HG03039 (cell line): ENCODE measurements around the gene PIH1D1.

ENCODE experiments used
- ATAC-seq: cut with Tn5 transposase; IDR thresholded peaks from one replicate; pipeline ENCODE4 v1.9.1; 2021; ENCODE audit warnings: mild to moderate bottlenecking, moderate library complexity; ENCODE audit not compliant: unreplicated experiment

The PIH1D1 gene

GRCh38 chr19:49436381-49437017, 15.1 kb downstream of the PIH1D1 start:
- ATAC-seq: no peak

GRCh38 chr19:49435670-49436069, 15.9 kb downstream of the PIH1D1 start:
- ATAC-seq: no peak

GRCh38 chr19:49434907-49435583, 16.6 kb downstream of the PIH1D1 start:
- no peak for ATAC-seq

GRCh38 chr19:49433240-49433901, 18.2 kb downstream of the PIH1D1 start:
- ATAC-seq: no peak

GRCh38 chr19:49432141-49433073, 19.2 kb downstream of the PIH1D1 start:
- ATAC-seq: no peak

GRCh38 chr19:49431330-49431749, 20.3 kb downstream of the PIH1D1 start:
- no peak for ATAC-seq

GRCh38 chr19:49430678-49431329, 20.8 kb downstream of the PIH1D1 start:
- ATAC-seq: no peak

GRCh38 chr19:49430172-49430677, 21.4 kb downstream of the PIH1D1 start:
- ATAC-seq: no peak

GRCh38 chr19:49428547-49429451, 22.8 kb downstream of the PIH1D1 start:
- no peak for ATAC-seq

- ATAC-seq: no peak
These were observed 23.6 kb downstream of the PIH1D1 start for GRCh38 chr19:49427855-49428546.

- ATAC-seq: no peak
These were observed 24.3 kb downstream of the PIH1D1 start for GRCh38 chr19:49427339-49427738.

- ATAC-seq: no peak
These were observed 25.6 kb downstream of the PIH1D1 start for GRCh38 chr19:49425922-49426592.

GRCh38 chr19:49425178-49425577, 26.4 kb downstream of the PIH1D1 start, which contains the start of gene GFY:
GFY (plus strand) TSS chr19:49425388; CDS start chr19:49426431, 1,043 bp downstream.
- no peak for ATAC-seq

GRCh38 chr19:49423985-49424303, 27.7 kb downstream of the PIH1D1 start:
- no peak for ATAC-seq

- ATAC-seq: no peak
These were observed 28.3 kb downstream of the PIH1D1 start, which contains the start of gene PTH2 for GRCh38 chr19:49423071-49423984. PTH2 (minus strand) TSS chr19:49423441; CDS start chr19:49423339, 102 bp downstream.

- ATAC-seq: no peak
These were observed 29.1 kb downstream of the PIH1D1 start for GRCh38 chr19:49422407-49423070.

- ATAC-seq: no peak
These were observed 29.8 kb downstream of the PIH1D1 start for GRCh38 chr19:49421878-49422202.
